Measurements from ENCODE around the gene ZNF678. TPM values are rescaled to one million over a fixed set of nuclear protein-coding genes. Genes with fewer than 3 reads are reported as not detected.

Gene ZNF678
- total and polyA plus RNA-seq, 2 of the 4 experiments (the other 2 are of a cell fraction), result 1.3 to 4.8 TPM

DNA sequence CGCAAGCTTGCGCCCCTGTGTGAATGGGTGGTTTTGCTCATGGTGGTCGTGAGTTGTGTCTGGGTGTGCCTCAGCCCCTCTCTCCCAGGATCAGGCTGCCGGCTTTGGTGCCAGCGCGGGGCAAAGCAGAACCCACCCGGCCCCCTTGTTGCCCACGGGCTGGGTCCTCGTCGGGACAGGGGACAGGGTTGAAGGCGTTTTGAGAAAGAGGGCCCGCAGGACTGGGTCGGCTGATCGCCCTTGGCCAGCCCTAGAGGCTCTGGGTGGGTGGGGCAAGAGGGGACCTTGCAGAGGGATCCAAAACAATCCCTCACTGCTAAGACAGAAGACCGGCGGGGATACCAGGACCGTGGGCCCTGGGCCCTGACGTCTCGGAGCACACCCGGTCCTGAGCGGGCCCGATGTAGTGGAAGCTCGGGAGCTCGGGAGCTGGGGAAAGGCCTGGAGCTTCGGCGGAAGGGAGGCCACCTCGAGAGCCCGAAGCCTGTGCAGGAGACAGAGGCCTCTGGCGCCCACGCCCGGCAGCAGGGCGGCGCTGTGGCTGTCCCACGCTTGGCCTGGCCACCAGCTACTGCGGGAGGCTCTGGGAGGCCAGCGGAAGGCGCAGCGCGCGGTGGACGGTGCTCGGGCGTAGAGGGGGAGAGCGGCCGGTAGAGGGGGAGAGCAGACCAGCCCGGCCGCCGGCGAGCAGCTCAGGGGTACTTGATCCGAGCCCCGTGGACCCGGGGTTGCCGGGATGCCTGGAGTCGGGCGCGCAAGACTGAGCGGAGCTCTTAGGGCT lies 2.8 kb upstream of the ZNF678 start:
- H3K9me3 ChIP-seq (ENCODE audit: control insufficient read depth, insufficient read depth, low read length), result peaks cover 21% of the 10 kb centered on the region
- no peaks in the 10 kb centered on the region for H4K20me1 ChIP-seq (ENCODE audit: insufficient read depth, low read length)
- H3K9me1 ChIP-seq (ENCODE audit: insufficient read depth, low read length), result no peaks in the 10 kb centered on the region
- no peak overlapping the region for H2AK9ac ChIP-seq (replicated peaks; ENCODE audit: low read depth, low read length, poor library complexity)
- H2BK5ac ChIP-seq (ENCODE audit: low read depth, low read length, poor library complexity, severe bottlenecking), result no peak overlapping the region
- no peak overlapping the region for H2BK120ac ChIP-seq (ENCODE audit: low read depth, low read length)
- no peak overlapping the region for H3K4me3 ChIP-seq (ENCODE audit: insufficient read depth, low read depth, low read length)
- no peaks in the 10 kb centered on the region for H3K36me3 ChIP-seq (ENCODE audit: control insufficient read depth, insufficient read depth, low read length)
- intact Hi-C loops (cut with micrococcal nuclease), result loop anchor here (5.0 kb wide), 1 partner anchor 167 kb away; no protein-coding TSS in a partner anchor
- DNase-seq (no peak), ATAC-seq (ENCODE audit: low read depth) (no peak)
- H4K5ac ChIP-seq (ENCODE audit: low read depth, low read length), result no peak overlapping the region
- no peak overlapping the region for H2AK5ac ChIP-seq (ENCODE audit: low read depth, low read length)
- CTCF ChIA-PET, result no interaction called here
- H4K91ac ChIP-seq (ENCODE audit: insufficient read depth, low read depth, low read length), result no peak overlapping the region
- POLR2A ChIA-PET (ENCODE audit: unreplicated experiment), result no interaction called here
- no peak overlapping the region for H3K18ac ChIP-seq (ENCODE audit: low read depth, low read length)
- no peak overlapping the region for H3K14ac ChIP-seq (replicated peaks; ENCODE audit: low read depth, low read length)
- no peak overlapping the region for H4K8ac ChIP-seq (ENCODE audit: low read depth in 2 of 2, low read length in 2 of 2)
- H3K56ac ChIP-seq (ENCODE audit: extremely low read depth, insufficient read depth, low read length), result no peak overlapping the region
- dilution Hi-C loops (cut with HindIII; ENCODE audit: low sequenced_read_pairs, unreplicated experiment), result no loop called here
- H2BK15ac ChIP-seq (ENCODE audit: low read depth, low read length), result no peak overlapping the region
- H3K79me1 ChIP-seq (ENCODE audit: low read depth in 1 of 2, low read length in 2 of 2), result peaks cover 0 to 12% of the 10 kb centered on the region in 2 experiments; a peak in 3 of 4 replicates
- H3K4ac ChIP-seq (ENCODE audit: low read depth, low read length), result no peak overlapping the region
- H2AFZ ChIP-seq (replicated peaks; ENCODE audit: low read length, poor library complexity), result peak overlapping the region; percentile 56
- H3K9ac ChIP-seq (ENCODE audit: low read depth, low read length), result no peak overlapping the region
- BruUV-seq (replicated peaks), result no TSS peak
- WGBS, 2 experiments (ENCODE audit: extremely low coverage in 2 of 2, insufficient read length in 1 of 2), result 25% methylated on average over 25 of the region's 57 CpGs; no CpG with 5 or more reads in 1 of the 2 experiments
- H3K23ac ChIP-seq (ENCODE audit: low read depth, low read length), result no peak overlapping the region
- no peak overlapping the region for H2BK20ac ChIP-seq (ENCODE audit: low read depth, low read length)
- TF ChIP-seq CEBPB (IDR thresholded peaks at IDR 0.05; ENCODE audit: low read depth, low read length) (no peak), MAFK (IDR thresholded peaks at IDR 0.05; ENCODE audit: low read depth, low read length) (no peak), CHD1 (IDR thresholded peaks at IDR 0.05; ENCODE audit: low read depth, low read length) (no peak), POLR2A (IDR thresholded peaks at IDR 0.05; ENCODE audit: low read depth, low read length) (no peak), RCOR1 (IDR thresholded peaks at IDR 0.05; ENCODE audit: insufficient replicate concordance, low read length) (no peak), RFX5 (IDR thresholded peaks at IDR 0.05; ENCODE audit: low read depth, low read length) (no peak), SMC3 (IDR thresholded peaks at IDR 0.05; ENCODE audit: low read depth, low read length) (no peak), RAD21 (IDR thresholded peaks at IDR 0.05; ENCODE audit: low read length) (no peak), FOS (IDR thresholded peaks at IDR 0.05; ENCODE audit: low read depth, low read length) (no peak), MXI1 (IDR thresholded peaks at IDR 0.05; ENCODE audit: borderline replicate concordance, low read depth, low read length) (no peak), MAZ (IDR thresholded peaks at IDR 0.05; ENCODE audit: borderline replicate concordance, low read depth, low read length) (no peak), NFE2L2 (IDR thresholded peaks at IDR 0.05; ENCODE audit: low read depth, low read length) (no peak)
- TF ChIP-seq, protein P1, sequence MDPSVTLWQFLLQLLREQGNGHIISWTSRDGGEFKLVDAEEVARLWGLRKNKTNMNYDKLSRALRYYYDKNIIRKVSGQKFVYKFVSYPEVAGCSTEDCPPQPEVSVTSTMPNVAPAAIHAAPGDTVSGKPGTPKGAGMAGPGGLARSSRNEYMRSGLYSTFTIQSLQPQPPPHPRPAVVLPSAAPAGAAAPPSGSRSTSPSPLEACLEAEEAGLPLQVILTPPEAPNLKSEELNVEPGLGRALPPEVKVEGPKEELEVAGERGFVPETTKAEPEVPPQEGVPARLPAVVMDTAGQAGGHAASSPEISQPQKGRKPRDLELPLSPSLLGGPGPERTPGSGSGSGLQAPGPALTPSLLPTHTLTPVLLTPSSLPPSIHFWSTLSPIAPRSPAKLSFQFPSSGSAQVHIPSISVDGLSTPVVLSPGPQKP (IDR thresholded peaks at IDR 0.05; ENCODE audit: borderline replicate concordance, low read depth, low read length), result no peak
- TF ChIP-seq, protein P2, sequence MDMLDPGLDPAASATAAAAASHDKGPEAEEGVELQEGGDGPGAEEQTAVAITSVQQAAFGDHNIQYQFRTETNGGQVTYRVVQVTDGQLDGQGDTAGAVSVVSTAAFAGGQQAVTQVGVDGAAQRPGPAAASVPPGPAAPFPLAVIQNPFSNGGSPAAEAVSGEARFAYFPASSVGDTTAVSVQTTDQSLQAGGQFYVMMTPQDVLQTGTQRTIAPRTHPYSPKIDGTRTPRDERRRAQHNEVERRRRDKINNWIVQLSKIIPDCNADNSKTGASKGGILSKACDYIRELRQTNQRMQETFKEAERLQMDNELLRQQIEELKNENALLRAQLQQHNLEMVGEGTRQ (IDR thresholded peaks at IDR 0.05; ENCODE audit: low read depth, low read length), result no peak
- TF ChIP-seq, protein P3, sequence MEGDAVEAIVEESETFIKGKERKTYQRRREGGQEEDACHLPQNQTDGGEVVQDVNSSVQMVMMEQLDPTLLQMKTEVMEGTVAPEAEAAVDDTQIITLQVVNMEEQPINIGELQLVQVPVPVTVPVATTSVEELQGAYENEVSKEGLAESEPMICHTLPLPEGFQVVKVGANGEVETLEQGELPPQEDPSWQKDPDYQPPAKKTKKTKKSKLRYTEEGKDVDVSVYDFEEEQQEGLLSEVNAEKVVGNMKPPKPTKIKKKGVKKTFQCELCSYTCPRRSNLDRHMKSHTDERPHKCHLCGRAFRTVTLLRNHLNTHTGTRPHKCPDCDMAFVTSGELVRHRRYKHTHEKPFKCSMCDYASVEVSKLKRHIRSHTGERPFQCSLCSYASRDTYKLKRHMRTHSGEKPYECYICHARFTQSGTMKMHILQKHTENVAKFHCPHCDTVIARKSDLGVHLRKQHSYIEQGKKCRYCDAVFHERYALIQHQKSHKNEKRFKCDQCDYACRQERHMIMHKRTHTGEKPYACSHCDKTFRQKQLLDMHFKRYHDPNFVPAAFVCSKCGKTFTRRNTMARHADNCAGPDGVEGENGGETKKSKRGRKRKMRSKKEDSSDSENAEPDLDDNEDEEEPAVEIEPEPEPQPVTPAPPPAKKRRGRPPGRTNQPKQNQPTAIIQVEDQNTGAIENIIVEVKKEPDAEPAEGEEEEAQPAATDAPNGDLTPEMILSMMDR (conservative IDR thresholded peaks at IDR 0.05; ENCODE audit: low read depth, low read length), result no peak
- in situ Hi-C loops (cut with MboI; ENCODE audit: low sequenced_read_pairs), result no loop called here
- no peaks in the 10 kb centered on the region for H3K4me1 ChIP-seq (ENCODE audit: control insufficient read depth, insufficient read depth, low read length)
- H3K27ac ChIP-seq (ENCODE audit: insufficient read depth, low read length), result no peak overlapping the region
- no peak overlapping the region for H3K4me2 ChIP-seq (ENCODE audit: low read depth, low read length)
- peaks cover 16% of the 10 kb centered on the region for H3K27me3 ChIP-seq (ENCODE audit: control insufficient read depth, insufficient read depth, low read length)
